Ishikawa (cell line): ENCODE results near the gene MESD.

Experiments used
- EP300 ChIP-seq: IDR thresholded peaks from 2 replicates; pipeline ENCODE4 v1.6.1; 2012; ENCODE audit warnings: borderline replicate concordance
- TEAD4 ChIP-seq: IDR thresholded peaks from 2 replicates; pipeline ENCODE4 v1.6.1; 2012
- USF1 ChIP-seq: IDR thresholded peaks from 2 replicates; pipeline ENCODE4 v1.6.1; 2012

DNA sequence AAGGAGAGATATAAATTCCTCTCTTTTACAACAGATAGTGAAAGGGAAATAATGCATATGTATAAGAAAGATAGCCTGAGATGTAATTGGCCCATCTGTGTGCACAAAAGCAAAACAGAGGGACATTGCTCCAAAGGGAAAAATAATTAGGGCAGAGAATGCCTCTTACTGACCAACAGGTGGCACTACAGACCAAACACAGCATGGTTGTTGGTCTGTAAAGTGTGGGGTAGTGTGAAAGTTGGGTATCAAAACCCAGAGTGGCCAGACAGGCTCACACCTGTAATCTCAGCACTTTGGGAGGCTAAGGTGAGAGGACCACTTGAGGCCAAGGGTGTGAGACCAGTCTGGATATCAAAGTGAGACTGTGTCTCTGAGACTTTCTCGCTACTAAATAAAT is 6.6 kb upstream of the MESD start:
- TF ChIP-seq EP300 (no peak), TEAD4 (no peak), USF1 (no peak)
